Activated T-helper 1 cell treated with anti-CD3 and anti-CD28 coated beads, Interleukin-12 subunit alpha, Interleukin-12 subunit beta, Interleukin-2, Interleukin-4 antibody, amounts not matched to agents 30 ng/mL and 10 ng/mL and 1 ng/mL, durations not matched to agents 14 hours and 24 hours and 36 hours (primary cell): Measurements from ENCODE around the gene HUWE1. TPM values are rescaled to one million over a fixed set of nuclear protein-coding genes. Genes with fewer than 3 reads are reported as not detected.
"Not testable (repeated sequence)": the region's sequence is repeated elsewhere in the genome, so short reads cannot be mapped to it uniquely, and the experiment has no call there.

Experiments used
- DNase-seq: peaks from one replicate; pipeline ENCODE4 v3.0.0; 2021; ENCODE audit warnings: low spot score
- H3K27ac Mint-ChIP-seq: one replicate; pipeline ENCODE4 v1.8.0; 2021; ENCODE audit warnings: mild to moderate bottlenecking, mixed read lengths
- H3K27me3 Mint-ChIP-seq: one replicate; pipeline ENCODE4 v1.8.0; 2022; ENCODE audit warnings: mild to moderate bottlenecking, moderate library complexity, mixed read lengths; ENCODE audit not compliant: insufficient read depth
- H3K36me3 Mint-ChIP-seq: one replicate; pipeline ENCODE4 v1.8.0; 2021; ENCODE audit warnings: low read depth, mixed read lengths
- H3K4me1 Mint-ChIP-seq: one replicate; pipeline ENCODE4 v1.8.0; 2021; ENCODE audit warnings: low read depth, mixed read lengths
- H3K4me3 Mint-ChIP-seq: one replicate; pipeline ENCODE4 v1.8.0; 2021; ENCODE audit warnings: mild to moderate bottlenecking, moderate library complexity, mixed read lengths
- H3K9me3 Mint-ChIP-seq: one replicate; pipeline ENCODE4 v1.8.0; 2021; ENCODE audit warnings: mixed read lengths
- intact Hi-C: fragments of 100-400 bp; cut with micrococcal nuclease; formaldehyde crosslinking; loops from one replicate; pipeline ENCODE4 v1.15.1; 2024
- total RNA-seq: library from RNA; stranded (reverse); gene quantifications from 2 replicates; pipeline ENCODE4 v1.2.3, GENCODE V29; 2022

Gene HUWE1
- total RNA-seq, 1 donor from 2014 or later: 367 TPM

- no peak overlapping the region for H3K27ac Mint-ChIP-seq
- no peaks in the 10 kb centered on the region for H3K27me3 Mint-ChIP-seq
- intact Hi-C loops: loop anchor here (10.0 kb wide), 2 partner anchors 224 to 314 kb away; partner anchors contain the start of gene KDM5C
- peaks cover 44% of the 10 kb centered on the region for H3K36me3 Mint-ChIP-seq
- no peaks in the 10 kb centered on the region for H3K9me3 Mint-ChIP-seq
- H3K4me1 Mint-ChIP-seq: no peaks in the 10 kb centered on the region
- no peak for DNase-seq
- no peak overlapping the region for H3K4me3 Mint-ChIP-seq
These were observed 147.7 kb downstream of the HUWE1 start for GRCh38 chrX:53538781-53539180.

GRCh38 chrX:53531255-53531966 lies 155.1 kb downstream of the HUWE1 start:
- intact Hi-C loops: loop anchor here (10.0 kb wide), 2 partner anchors 217 to 307 kb away; partner anchors contain the start of gene KDM5C
- Mint-ChIP-seq H3K36me3 (peaks cover 27% of the 10 kb centered on the region), H3K27ac (peak overlapping the region; percentile 36)
- not testable (repeated sequence) for H3K4me3 Mint-ChIP-seq, H3K4me1 Mint-ChIP-seq, H3K9me3 Mint-ChIP-seq, H3K27me3 Mint-ChIP-seq, DNase-seq

- no peak for DNase-seq
- no peak overlapping the region for H3K27ac Mint-ChIP-seq
- no peak overlapping the region for H3K4me3 Mint-ChIP-seq
- H3K36me3 Mint-ChIP-seq: peaks cover 7% of the 10 kb centered on the region
- H3K9me3 Mint-ChIP-seq: peaks cover 9% of the 10 kb centered on the region
- intact Hi-C loops: no loop called here
- no peaks in the 10 kb centered on the region for H3K4me1 Mint-ChIP-seq
- H3K27me3 Mint-ChIP-seq: peaks cover 4% of the 10 kb centered on the region
These were observed 159.5 kb downstream of the HUWE1 start for GRCh38 chrX:53526999-53527398.

- Mint-ChIP-seq H3K4me3 (no peak overlapping the region), H3K27me3 (peaks cover 5% of the 10 kb centered on the region), H3K9me3 (no peaks in the 10 kb centered on the region), H3K36me3 (no peaks in the 10 kb centered on the region), H3K27ac (no peak overlapping the region), H3K4me1 (no peaks in the 10 kb centered on the region)
- no peak for DNase-seq
- intact Hi-C loops: no loop called here
These were observed 175.2 kb downstream of the HUWE1 start for GRCh38 chrX:53511322-53511721.

- H3K27me3 Mint-ChIP-seq, DNase-seq: not testable (repeated sequence)
These were observed 182.5 kb downstream of the HUWE1 start for GRCh38 chrX:53504035-53504434.

GRCh38 chrX:53494436-53494835 lies 192.1 kb downstream of the HUWE1 start:
- Mint-ChIP-seq H3K4me1 (no peaks in the 10 kb centered on the region), H3K4me3 (no peak overlapping the region), H3K9me3 (no peaks in the 10 kb centered on the region), H3K27me3 (peaks cover 2% of the 10 kb centered on the region), H3K36me3 (no peaks in the 10 kb centered on the region), H3K27ac (no peak overlapping the region)
- DNase-seq: no peak
- intact Hi-C loops: no loop called here

More at GRCh38 chrX:53504035-53504434, 182.5 kb downstream of the HUWE1 start:
- H3K9me3 Mint-ChIP-seq, H3K4me3 Mint-ChIP-seq, H3K36me3 Mint-ChIP-seq, H3K4me1 Mint-ChIP-seq, H3K27ac Mint-ChIP-seq, intact Hi-C loops: not testable (repeated sequence)

- Mint-ChIP-seq H3K4me1 (no peaks in the 10 kb centered on the region), H3K27ac (no peak overlapping the region), H3K9me3 (no peaks in the 10 kb centered on the region), H3K4me3 (no peak overlapping the region), H3K27me3 (no peaks in the 10 kb centered on the region), H3K36me3 (no peaks in the 10 kb centered on the region)
- intact Hi-C loops: no loop called here
- DNase-seq: no peak
These were observed 200.2 kb downstream of the HUWE1 start for GRCh38 chrX:53486285-53486684.

GRCh38 chrX:53483838-53484405 lies 202.6 kb downstream of the HUWE1 start:
- Mint-ChIP-seq H3K36me3 (no peaks in the 10 kb centered on the region), H3K9me3 (no peaks in the 10 kb centered on the region), H3K4me3 (no peak overlapping the region), H3K27me3 (peaks cover 2% of the 10 kb centered on the region), H3K4me1 (no peaks in the 10 kb centered on the region), H3K27ac (no peak overlapping the region)
- intact Hi-C loops: no loop called here
- DNase-seq: no peak

GRCh38 chrX:53483416-53483815 lies 203.1 kb downstream of the HUWE1 start:
- Mint-ChIP-seq H3K27me3 (peaks cover 6% of the 10 kb centered on the region), H3K4me3 (no peak overlapping the region), H3K36me3 (no peaks in the 10 kb centered on the region), H3K27ac (no peak overlapping the region), H3K9me3 (no peaks in the 10 kb centered on the region), H3K4me1 (no peaks in the 10 kb centered on the region)
- intact Hi-C loops: no loop called here
- no peak for DNase-seq
